Measurements from ENCODE around the gene FAM170B.

Gene FAM170B

GRCh38 chr10:49096890-49097445 is 36.9 kb downstream of the FAM170B start:
- no peak for DNase-seq

GRCh38 chr10:49094646-49095045 is 39.2 kb downstream of the FAM170B start:
- DNase-seq = no peak

GRCh38 chr10:49093922-49094321 is 39.9 kb downstream of the FAM170B start:
- DNase-seq = no peak

- no peak for DNase-seq
These were observed 41.3 kb downstream of the FAM170B start for GRCh38 chr10:49092477-49092876.

GRCh38 chr10:49091450-49092210 is 42.2 kb downstream of the FAM170B start:
- DNase-seq = no peak

- DNase-seq = no peak
These were observed 43.0 kb downstream of the FAM170B start for GRCh38 chr10:49090696-49091380.

GRCh38 chr10:49090189-49090575 is 43.6 kb downstream of the FAM170B start:
- no peak for DNase-seq

GRCh38 chr10:49089557-49090188 is 44.1 kb downstream of the FAM170B start:
- DNase-seq = no peak

- DNase-seq = no peak
These were observed 44.7 kb downstream of the FAM170B start for GRCh38 chr10:49089152-49089551.

- DNase-seq = no peak
These were observed 46.9 kb downstream of the FAM170B start for GRCh38 chr10:49086889-49087288.

- DNase-seq = no peak
These were observed 50.6 kb downstream of the FAM170B start for GRCh38 chr10:49083261-49083660.

- no peak for DNase-seq
These were observed 51.1 kb downstream of the FAM170B start for GRCh38 chr10:49082766-49083165.

- no peak for DNase-seq
These were observed 52.1 kb downstream of the FAM170B start for GRCh38 chr10:49081547-49082275.
